Stimulated activated naive B cell treated with anti-CD40 and anti-IgM and Interleukin-4, amounts not matched to agents 10 μg/mL and 1 μg/mL and 100 μg/mL, for 72 hours (primary cell): ENCODE measurements around the gene USP17L24.
"Not testable (repeated sequence)": the region's sequence is repeated elsewhere in the genome, so short reads cannot be mapped to it uniquely, and the experiment has no call there.

Source experiments
- ATAC-seq, 2 donors: fragments of 150-1000 bp; cut with Tn5 transposase; replicated peaks; 2 replicates each; pipeline ENCODE4 v1.10.0; 2021; ENCODE audit warnings: moderate library complexity in 1 of 2
- DNase-seq: peaks from one replicate; pipeline ENCODE4 v3.0.0; 2021
- H3K27ac Mint-ChIP-seq: one replicate; pipeline ENCODE4 v1.8.0; 2022; ENCODE audit warnings: mild to moderate bottlenecking, mixed read lengths
- H3K27me3 Mint-ChIP-seq, 2 donors: one replicate each; pipeline ENCODE4 v1.8.0; 2022; ENCODE audit warnings: mixed read lengths in 2 of 2
- H3K36me3 Mint-ChIP-seq, 2 donors: one replicate each; pipeline ENCODE4 v1.8.0; 2022; ENCODE audit warnings: mixed read lengths in 2 of 2, mild to moderate bottlenecking in 1 of 2
- H3K4me1 Mint-ChIP-seq, 2 donors: one replicate each; pipeline ENCODE4 v1.8.0; 2022; ENCODE audit warnings: mixed read lengths in 2 of 2, mild to moderate bottlenecking in 1 of 2
- H3K4me3 Mint-ChIP-seq, 2 donors: one replicate each; pipeline ENCODE4 v1.8.0; 2022; ENCODE audit warnings: mild to moderate bottlenecking in 2 of 2, mixed read lengths in 2 of 2, moderate library complexity in 1 of 2
- H3K9me3 Mint-ChIP-seq, 2 donors: one replicate each; pipeline ENCODE4 v1.8.0; 2022; ENCODE audit warnings: mixed read lengths in 2 of 2, mild to moderate bottlenecking in 1 of 2

USP17L24 gene, protein sequence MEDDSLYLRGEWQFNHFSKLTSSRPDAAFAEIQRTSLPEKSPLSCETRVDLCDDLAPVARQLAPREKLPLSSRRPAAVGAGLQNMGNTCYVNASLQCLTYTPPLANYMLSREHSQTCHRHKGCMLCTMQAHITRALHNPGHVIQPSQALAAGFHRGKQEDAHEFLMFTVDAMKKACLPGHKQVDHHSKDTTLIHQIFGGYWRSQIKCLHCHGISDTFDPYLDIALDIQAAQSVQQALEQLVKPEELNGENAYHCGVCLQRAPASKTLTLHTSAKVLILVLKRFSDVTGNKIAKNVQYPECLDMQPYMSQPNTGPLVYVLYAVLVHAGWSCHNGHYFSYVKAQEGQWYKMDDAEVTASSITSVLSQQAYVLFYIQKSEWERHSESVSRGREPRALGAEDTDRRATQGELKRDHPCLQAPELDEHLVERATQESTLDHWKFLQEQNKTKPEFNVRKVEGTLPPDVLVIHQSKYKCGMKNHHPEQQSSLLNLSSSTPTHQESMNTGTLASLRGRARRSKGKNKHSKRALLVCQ

DNA sequence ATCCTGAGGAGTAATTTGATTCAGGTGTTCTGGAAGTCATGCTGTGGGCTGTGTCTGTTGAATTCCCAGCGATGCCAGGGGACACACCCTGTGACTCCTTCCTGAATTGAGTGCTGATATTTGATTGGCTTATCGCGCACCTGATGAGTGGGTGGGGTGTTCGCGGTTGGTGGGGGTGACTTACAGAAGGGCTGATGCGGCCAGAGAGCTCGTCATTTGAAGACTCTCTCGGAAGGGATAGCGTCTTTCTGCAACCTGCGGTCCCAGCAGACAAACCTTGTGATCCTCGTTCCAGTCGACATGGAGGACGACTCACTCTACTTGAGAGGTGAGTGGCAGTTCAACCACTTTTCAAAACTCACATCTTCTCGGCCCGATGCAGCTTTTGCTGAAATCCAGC, at the start of gene USP17L24:
Gene USP17L24 (plus strand): TSS at position 301 of the 400 bp plus-strand sequence. CDS start 0 bp downstream, at position 301.
- not testable (repeated sequence) for H3K4me1 Mint-ChIP-seq, H3K36me3 Mint-ChIP-seq, H3K9me3 Mint-ChIP-seq, ATAC-seq, DNase-seq, H3K27me3 Mint-ChIP-seq, H3K27ac Mint-ChIP-seq, H3K4me3 Mint-ChIP-seq

DNA sequence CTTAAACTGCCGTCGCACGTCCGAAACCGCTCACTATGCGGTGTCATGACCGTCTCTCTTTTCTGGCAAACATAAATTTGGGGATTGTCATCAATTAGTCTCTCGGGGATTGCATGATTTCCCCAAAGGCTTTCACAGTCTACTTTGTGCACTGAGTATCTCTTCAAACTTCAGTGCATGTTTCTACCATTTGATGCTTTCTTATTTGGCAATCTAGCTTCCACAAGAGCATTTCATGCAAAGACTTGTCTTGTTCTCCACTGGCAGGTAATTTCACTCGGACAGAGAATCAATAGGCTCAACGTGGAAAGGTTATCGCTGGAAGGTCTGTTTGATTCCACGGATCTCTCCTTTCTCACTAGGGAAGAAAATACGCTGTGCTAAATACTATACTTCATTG, 774 bp upstream of the USP17L24 start:
- DNase-seq, H3K4me1 Mint-ChIP-seq, ATAC-seq, H3K4me3 Mint-ChIP-seq, H3K9me3 Mint-ChIP-seq, H3K27me3 Mint-ChIP-seq, H3K36me3 Mint-ChIP-seq, H3K27ac Mint-ChIP-seq: not testable (repeated sequence)

DNA sequence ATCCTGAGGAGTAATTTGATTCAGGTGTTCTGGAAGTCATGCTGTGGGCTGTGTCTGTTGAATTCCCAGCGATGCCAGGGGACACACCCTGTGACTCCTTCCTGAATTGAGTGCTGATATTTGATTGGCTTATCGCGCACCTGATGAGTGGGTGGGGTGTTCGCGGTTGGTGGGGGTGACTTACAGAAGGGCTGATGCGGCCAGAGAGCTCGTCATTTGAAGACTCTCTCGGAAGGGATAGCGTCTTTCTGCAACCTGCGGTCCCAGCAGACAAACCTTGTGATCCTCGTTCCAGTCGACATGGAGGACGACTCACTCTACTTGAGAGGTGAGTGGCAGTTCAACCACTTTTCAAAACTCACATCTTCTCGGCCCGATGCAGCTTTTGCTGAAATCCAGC, 4.6 kb downstream of the USP17L24 start, which contains the start of gene USP17L25:
Gene USP17L25 (plus strand): TSS at position 301 of the 400 bp plus-strand sequence. CDS start 0 bp downstream, at position 301.
- not testable (repeated sequence) for H3K36me3 Mint-ChIP-seq, H3K27me3 Mint-ChIP-seq, H3K4me3 Mint-ChIP-seq, DNase-seq, H3K4me1 Mint-ChIP-seq, H3K9me3 Mint-ChIP-seq, H3K27ac Mint-ChIP-seq, ATAC-seq

DNA sequence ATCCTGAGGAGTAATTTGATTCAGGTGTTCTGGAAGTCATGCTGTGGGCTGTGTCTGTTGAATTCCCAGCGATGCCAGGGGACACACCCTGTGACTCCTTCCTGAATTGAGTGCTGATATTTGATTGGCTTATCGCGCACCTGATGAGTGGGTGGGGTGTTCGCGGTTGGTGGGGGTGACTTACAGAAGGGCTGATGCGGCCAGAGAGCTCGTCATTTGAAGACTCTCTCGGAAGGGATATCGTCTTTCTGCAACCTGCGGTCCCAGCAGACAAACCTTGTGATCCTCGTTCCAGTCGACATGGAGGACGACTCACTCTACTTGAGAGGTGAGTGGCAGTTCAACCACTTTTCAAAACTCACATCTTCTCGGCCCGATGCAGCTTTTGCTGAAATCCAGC, 9.4 kb downstream of the USP17L24 start, which contains the start of gene USP17L26:
Gene USP17L26 (plus strand): TSS at position 301 of the 400 bp plus-strand sequence. CDS start 0 bp downstream, at position 301.
- not testable (repeated sequence) for H3K9me3 Mint-ChIP-seq, ATAC-seq, DNase-seq, H3K36me3 Mint-ChIP-seq, H3K27ac Mint-ChIP-seq, H3K4me1 Mint-ChIP-seq, H3K4me3 Mint-ChIP-seq, H3K27me3 Mint-ChIP-seq

DNA sequence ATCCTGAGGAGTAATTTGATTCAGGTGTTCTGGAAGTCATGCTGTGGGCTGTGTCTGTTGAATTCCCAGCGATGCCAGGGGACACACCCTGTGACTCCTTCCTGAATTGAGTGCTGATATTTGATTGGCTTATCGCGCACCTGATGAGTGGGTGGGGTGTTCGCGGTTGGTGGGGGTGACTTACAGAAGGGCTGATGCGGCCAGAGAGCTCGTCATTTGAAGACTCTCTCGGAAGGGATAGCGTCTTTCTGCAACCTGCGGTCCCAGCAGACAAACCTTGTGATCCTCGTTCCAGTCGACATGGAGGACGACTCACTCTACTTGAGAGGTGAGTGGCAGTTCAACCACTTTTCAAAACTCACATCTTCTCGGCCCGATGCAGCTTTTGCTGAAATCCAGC, 14.1 kb downstream of the USP17L24 start, which contains the start of gene USP17L5:
Gene USP17L5 (plus strand): TSS at position 301 of the 400 bp plus-strand sequence. CDS start 0 bp downstream, at position 301.
- not testable (repeated sequence) for H3K27me3 Mint-ChIP-seq, H3K9me3 Mint-ChIP-seq, DNase-seq, H3K4me3 Mint-ChIP-seq, H3K4me1 Mint-ChIP-seq, H3K36me3 Mint-ChIP-seq, H3K27ac Mint-ChIP-seq, ATAC-seq

DNA sequence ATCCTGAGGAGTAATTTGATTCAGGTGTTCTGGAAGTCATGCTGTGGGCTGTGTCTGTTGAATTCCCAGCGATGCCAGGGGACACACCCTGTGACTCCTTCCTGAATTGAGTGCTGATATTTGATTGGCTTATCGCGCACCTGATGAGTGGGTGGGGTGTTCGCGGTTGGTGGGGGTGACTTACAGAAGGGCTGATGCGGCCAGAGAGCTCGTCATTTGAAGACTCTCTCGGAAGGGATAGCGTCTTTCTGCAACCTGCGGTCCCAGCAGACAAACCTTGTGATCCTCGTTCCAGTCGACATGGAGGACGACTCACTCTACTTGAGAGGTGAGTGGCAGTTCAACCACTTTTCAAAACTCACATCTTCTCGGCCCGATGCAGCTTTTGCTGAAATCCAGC, 18.9 kb downstream of the USP17L24 start, which contains the start of gene USP17L27:
Gene USP17L27 (plus strand): TSS at position 301 of the 400 bp plus-strand sequence. CDS start 0 bp downstream, at position 301.
- H3K27ac Mint-ChIP-seq, H3K27me3 Mint-ChIP-seq, ATAC-seq, H3K4me1 Mint-ChIP-seq, H3K9me3 Mint-ChIP-seq, H3K4me3 Mint-ChIP-seq, DNase-seq, H3K36me3 Mint-ChIP-seq: not testable (repeated sequence)

DNA sequence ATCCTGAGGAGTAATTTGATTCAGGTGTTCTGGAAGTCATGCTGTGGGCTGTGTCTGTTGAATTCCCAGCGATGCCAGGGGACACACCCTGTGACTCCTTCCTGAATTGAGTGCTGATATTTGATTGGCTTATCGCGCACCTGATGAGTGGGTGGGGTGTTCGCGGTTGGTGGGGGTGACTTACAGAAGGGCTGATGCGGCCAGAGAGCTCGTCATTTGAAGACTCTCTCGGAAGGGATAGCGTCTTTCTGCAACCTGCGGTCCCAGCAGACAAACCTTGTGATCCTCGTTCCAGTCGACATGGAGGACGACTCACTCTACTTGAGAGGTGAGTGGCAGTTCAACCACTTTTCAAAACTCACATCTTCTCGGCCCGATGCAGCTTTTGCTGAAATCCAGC, 23.6 kb downstream of the USP17L24 start, which contains the start of gene USP17L28:
Gene USP17L28 (plus strand): TSS at position 301 of the 400 bp plus-strand sequence. CDS start 0 bp downstream, at position 301.
- not testable (repeated sequence) for H3K36me3 Mint-ChIP-seq, H3K4me1 Mint-ChIP-seq, H3K9me3 Mint-ChIP-seq, H3K27me3 Mint-ChIP-seq, H3K4me3 Mint-ChIP-seq, DNase-seq, H3K27ac Mint-ChIP-seq, ATAC-seq

DNA sequence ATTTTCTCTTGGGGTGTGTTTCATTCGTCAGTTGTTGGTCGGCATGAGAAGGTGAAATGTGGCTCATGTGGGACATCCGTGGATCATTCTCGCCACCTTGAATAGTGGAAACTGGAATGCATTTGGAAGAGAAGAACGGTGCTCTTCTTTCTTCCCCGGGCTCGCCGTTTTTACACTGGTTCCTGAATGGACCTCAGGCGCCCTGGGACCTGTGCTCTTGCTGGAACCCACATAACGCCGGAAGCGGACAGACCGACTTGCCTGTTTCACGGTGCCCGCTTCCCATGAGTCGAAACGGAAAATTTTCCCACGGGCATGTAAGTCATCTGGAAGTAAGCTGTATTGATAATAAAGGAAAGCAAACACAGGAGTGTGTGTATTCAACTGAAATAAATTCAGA, 25.9 kb downstream of the USP17L24 start:
- DNase-seq, ATAC-seq, H3K4me1 Mint-ChIP-seq, H3K36me3 Mint-ChIP-seq, H3K27me3 Mint-ChIP-seq, H3K27ac Mint-ChIP-seq, H3K9me3 Mint-ChIP-seq, H3K4me3 Mint-ChIP-seq: not testable (repeated sequence)

DNA sequence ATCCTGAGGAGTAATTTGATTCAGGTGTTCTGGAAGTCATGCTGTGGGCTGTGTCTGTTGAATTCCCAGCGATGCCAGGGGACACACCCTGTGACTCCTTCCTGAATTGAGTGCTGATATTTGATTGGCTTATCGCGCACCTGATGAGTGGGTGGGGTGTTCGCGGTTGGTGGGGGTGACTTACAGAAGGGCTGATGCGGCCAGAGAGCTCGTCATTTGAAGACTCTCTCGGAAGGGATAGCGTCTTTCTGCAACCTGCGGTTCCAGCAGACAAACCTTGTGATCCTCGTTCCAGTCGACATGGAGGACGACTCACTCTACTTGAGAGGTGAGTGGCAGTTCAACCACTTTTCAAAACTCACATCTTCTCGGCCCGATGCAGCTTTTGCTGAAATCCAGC, 28.4 kb downstream of the USP17L24 start, which contains the start of gene USP17L29:
Gene USP17L29 (plus strand): TSS at position 301 of the 400 bp plus-strand sequence. CDS start 0 bp downstream, at position 301.
- H3K9me3 Mint-ChIP-seq, DNase-seq, H3K36me3 Mint-ChIP-seq, H3K4me3 Mint-ChIP-seq, H3K4me1 Mint-ChIP-seq, H3K27me3 Mint-ChIP-seq, H3K27ac Mint-ChIP-seq, ATAC-seq: not testable (repeated sequence)

DNA sequence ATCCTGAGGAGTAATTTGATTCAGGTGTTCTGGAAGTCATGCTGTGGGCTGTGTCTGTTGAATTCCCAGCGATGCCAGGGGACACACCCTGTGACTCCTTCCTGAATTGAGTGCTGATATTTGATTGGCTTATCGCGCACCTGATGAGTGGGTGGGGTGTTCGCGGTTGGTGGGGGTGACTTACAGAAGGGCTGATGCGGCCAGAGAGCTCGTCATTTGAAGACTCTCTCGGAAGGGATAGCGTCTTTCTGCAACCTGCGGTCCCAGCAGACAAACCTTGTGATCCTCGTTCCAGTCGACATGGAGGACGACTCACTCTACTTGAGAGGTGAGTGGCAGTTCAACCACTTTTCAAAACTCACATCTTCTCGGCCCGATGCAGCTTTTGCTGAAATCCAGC, 37.9 kb downstream of the USP17L24 start, which contains the start of gene USP17L30:
Gene USP17L30 (plus strand): TSS at position 301 of the 400 bp plus-strand sequence. CDS start 0 bp downstream, at position 301.
- not testable (repeated sequence) for DNase-seq, H3K4me3 Mint-ChIP-seq, ATAC-seq, H3K36me3 Mint-ChIP-seq, H3K27me3 Mint-ChIP-seq, H3K27ac Mint-ChIP-seq, H3K4me1 Mint-ChIP-seq, H3K9me3 Mint-ChIP-seq
